GM18526 (cell line): ENCODE measurements around the gene DMRTC1.
"Not testable (repeated sequence)": the region's sequence is repeated elsewhere in the genome, so short reads cannot be mapped to it uniquely, and the experiment has no call there.

Experiments used
- POLR2A ChIP-seq: IDR thresholded peaks from 3 replicates; pipeline ENCODE4 v1.6.1; 2011; ENCODE audit not compliant: insufficient read length; ENCODE audit errors: extremely low read depth

Gene DMRTC1

GRCh38 chrX:72943819-72944169, at the start of gene DMRTC1:
TSS of gene DMRTC1 (minus strand) at chrX:72943837. CDS start at chrX:72875694, 68,143 bp downstream.
- not testable (repeated sequence) for TF ChIP-seq POLR2A

DNA sequence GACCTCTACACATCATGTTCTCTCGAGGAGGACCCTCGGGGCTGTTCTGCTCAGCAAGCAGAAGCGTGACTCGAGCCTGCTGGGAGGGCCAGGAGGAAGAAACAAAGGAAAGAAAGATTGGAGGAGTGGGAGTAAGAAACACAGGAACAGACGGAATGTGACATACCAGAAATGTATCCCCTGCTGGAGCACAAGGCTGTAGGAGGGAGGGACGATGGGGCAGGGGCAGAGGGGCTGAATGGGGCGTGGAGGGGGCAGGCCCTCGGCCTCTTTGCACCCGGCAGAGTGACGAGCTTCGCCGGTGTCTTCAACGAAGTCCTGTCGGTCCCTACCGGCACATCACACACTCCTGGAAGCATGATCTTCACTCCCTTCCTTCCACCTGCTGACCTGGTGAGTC, 5.7 kb downstream of the DMRTC1 start, which contains the start of gene FAM236A:
FAM236A (plus strand) TSS at position 301 of the 400 bp plus-strand sequence; CDS start at position 358, 57 bp downstream.
- TF ChIP-seq POLR2A: not testable (repeated sequence)

DNA sequence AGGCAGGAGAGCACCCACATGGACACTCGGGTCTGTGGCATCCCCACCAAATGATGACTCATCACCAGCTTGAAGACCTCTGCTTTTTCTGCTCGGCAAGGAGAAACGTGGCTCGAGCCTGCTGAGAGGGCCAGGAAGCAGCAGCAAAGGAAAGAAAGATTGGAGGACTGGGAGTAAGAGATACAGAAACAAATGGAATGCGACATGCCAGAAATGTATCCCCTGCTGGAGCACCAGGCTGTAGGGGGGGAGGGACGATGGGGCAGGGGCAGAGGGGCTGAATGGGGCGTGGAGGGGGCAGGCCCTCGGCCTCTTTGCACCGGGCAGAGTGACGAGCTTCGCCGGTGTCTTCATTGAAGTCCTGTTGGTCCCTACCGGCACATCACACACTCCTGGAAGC, 31.3 kb downstream of the DMRTC1 start, which contains the start of gene FAM236C:
FAM236C (plus strand) TSS at position 301 of the 400 bp plus-strand sequence. CDS start 100 bp downstream, outside the sequence.
- not testable (repeated sequence) for TF ChIP-seq POLR2A
